ENCODE measurements around the gene TMEM51.

DNA sequence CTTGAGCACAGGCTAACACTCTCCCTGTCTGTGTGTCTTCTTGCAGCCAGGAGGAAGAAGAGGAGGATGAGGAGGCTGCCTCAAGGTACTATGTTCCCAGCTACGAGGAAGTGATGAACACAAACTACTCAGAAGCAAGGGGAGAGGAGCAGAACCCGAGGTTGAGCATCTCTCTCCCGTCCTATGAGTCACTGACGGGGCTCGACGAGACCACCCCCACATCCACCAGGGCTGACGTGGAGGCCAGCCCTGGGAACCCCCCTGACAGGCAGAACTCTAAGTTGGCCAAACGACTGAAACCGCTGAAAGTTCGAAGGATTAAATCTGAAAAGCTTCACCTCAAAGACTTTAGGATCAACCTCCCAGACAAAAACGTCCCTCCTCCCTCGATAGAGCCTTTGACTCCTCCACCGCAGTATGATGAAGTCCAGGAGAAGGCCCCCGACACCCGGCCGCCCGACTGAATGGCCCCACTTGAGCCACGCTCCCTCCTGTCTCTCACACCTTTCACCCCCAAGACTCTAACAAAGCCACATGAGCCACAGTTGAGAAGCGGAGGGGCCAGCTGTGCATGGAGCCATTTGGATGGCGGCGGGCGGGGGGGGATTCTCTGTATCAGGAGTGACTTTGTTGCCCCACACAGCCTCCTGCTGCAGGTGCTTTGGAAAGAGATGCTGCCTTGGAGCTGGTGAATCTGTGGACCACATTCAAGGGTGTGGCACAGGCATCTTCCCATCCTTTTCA lies 65.9 kb downstream of the TMEM51 start:
- no peak for TF ChIP-seq POLR2AphosphoS5 (IDR thresholded peaks at IDR 0.05; ENCODE audit: low read depth, low read length)
- TF ChIP-seq, protein P1, sequence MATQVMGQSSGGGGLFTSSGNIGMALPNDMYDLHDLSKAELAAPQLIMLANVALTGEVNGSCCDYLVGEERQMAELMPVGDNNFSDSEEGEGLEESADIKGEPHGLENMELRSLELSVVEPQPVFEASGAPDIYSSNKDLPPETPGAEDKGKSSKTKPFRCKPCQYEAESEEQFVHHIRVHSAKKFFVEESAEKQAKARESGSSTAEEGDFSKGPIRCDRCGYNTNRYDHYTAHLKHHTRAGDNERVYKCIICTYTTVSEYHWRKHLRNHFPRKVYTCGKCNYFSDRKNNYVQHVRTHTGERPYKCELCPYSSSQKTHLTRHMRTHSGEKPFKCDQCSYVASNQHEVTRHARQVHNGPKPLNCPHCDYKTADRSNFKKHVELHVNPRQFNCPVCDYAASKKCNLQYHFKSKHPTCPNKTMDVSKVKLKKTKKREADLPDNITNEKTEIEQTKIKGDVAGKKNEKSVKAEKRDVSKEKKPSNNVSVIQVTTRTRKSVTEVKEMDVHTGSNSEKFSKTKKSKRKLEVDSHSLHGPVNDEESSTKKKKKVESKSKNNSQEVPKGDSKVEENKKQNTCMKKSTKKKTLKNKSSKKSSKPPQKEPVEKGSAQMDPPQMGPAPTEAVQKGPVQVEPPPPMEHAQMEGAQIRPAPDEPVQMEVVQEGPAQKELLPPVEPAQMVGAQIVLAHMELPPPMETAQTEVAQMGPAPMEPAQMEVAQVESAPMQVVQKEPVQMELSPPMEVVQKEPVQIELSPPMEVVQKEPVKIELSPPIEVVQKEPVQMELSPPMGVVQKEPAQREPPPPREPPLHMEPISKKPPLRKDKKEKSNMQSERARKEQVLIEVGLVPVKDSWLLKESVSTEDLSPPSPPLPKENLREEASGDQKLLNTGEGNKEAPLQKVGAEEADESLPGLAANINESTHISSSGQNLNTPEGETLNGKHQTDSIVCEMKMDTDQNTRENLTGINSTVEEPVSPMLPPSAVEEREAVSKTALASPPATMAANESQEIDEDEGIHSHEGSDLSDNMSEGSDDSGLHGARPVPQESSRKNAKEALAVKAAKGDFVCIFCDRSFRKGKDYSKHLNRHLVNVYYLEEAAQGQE (IDR thresholded peaks at IDR 0.05; ENCODE audit: insufficient read depth in 1 of 2, low read depth in 2 of 2, low read length in 2 of 2): no peak
- no peak for TF ChIP-seq SIN3A (IDR thresholded peaks at IDR 0.05; ENCODE audit: borderline replicate concordance, insufficient read depth, low read length)
